GF-D8 (cell line): ENCODE measurements around the gene ITGAE.

Source experiments
- DNase-seq: peaks from one replicate; lab custom pipeline; 2025; lab: John Stamatoyannopoulos, UW

Gene ITGAE

GRCh38 chr17:3693141-3693540 lies 107.8 kb downstream of the ITGAE start:
- DNase-seq: no peak

- no peak for DNase-seq
Measured at GRCh38 chr17:3692346-3692745, 108.6 kb downstream of the ITGAE start.

GRCh38 chr17:3691617-3692067 lies 109.3 kb downstream of the ITGAE start:
- DNase-seq: no peak

- DNase-seq: no peak
Measured at GRCh38 chr17:3690094-3690715, 110.8 kb downstream of the ITGAE start.

GRCh38 chr17:3689262-3690093 lies 111.5 kb downstream of the ITGAE start:
- DNase-seq: no peak

- no peak for DNase-seq
Measured at GRCh38 chr17:3688852-3689261, 112.1 kb downstream of the ITGAE start.

GRCh38 chr17:3688027-3688553 lies 112.9 kb downstream of the ITGAE start:
- DNase-seq: no peak

GRCh38 chr17:3685174-3685573 lies 115.8 kb downstream of the ITGAE start:
- DNase-seq: no peak

- DNase-seq: no peak
Measured at GRCh38 chr17:3683054-3683511, 117.9 kb downstream of the ITGAE start.

- no peak for DNase-seq
Measured at GRCh38 chr17:3682033-3682432, 119.0 kb downstream of the ITGAE start.

GRCh38 chr17:3681565-3681964 lies 119.4 kb downstream of the ITGAE start:
- no peak for DNase-seq

GRCh38 chr17:3681057-3681456 lies 119.9 kb downstream of the ITGAE start:
- no peak for DNase-seq

GRCh38 chr17:3679531-3680126 lies 121.4 kb downstream of the ITGAE start:
- DNase-seq: no peak

GRCh38 chr17:3678821-3679530 lies 122.0 kb downstream of the ITGAE start:
- no peak for DNase-seq

GRCh38 chr17:3678095-3678820 lies 122.7 kb downstream of the ITGAE start:
- no peak for DNase-seq

- no peak for DNase-seq
Measured at GRCh38 chr17:3675886-3676285, 125.1 kb downstream of the ITGAE start.

- no peak for DNase-seq
Measured at GRCh38 chr17:3672571-3672970, 128.4 kb downstream of the ITGAE start.

- no peak for DNase-seq
Measured at GRCh38 chr17:3669548-3669947, 131.4 kb downstream of the ITGAE start.

- no peak for DNase-seq
Measured at GRCh38 chr17:3669085-3669347, 132.0 kb downstream of the ITGAE start.

GRCh38 chr17:3668279-3669084 lies 132.5 kb downstream of the ITGAE start, which contains the start of the genes EMC6 and TAX1BP3:
TSS of gene EMC6 (plus strand) at chr17:3668812. CDS start at chr17:3669147, 335 bp downstream.
TSS of gene TAX1BP3 (minus strand) at chr17:3668578. CDS start at chr17:3668526, 52 bp downstream.
- DNase-seq: peak; percentile 77
